HCT116 (cell line): ENCODE data around the gene URM1. TPM values are rescaled to one million over a fixed set of nuclear protein-coding genes. Genes with fewer than 3 reads are reported as not detected.

ENCODE experiments used
- ATAC-seq: fragments of 200-7000 bp; cut with Tn5 transposase; 2 replicates; pipeline ENCODE4 v1.9.1; 2020; ENCODE audit warnings: mild to moderate bottlenecking, moderate library complexity
- BruUV-seq: library from RNA; stranded (reverse); fragments of 400-500 nt; replicated peaks from 2 replicates; lab custom pipeline; 2021; lab: Mats Ljungman, UMichigan
- CTCF ChIA-PET: fragments of 300-600 bp; sonication (Branson Sonifier 250); formaldehyde crosslinking; loops from one replicate; lab custom pipeline; 2021; ENCODE audit warnings: antibody characterized with exemption; lab: Charles Lee
- POLR2A ChIA-PET: fragments of 300-600, 350-600 bp; sonication (Branson Sonifier 250); formaldehyde crosslinking; loops from one replicate; lab custom pipeline; 2021; ENCODE audit warnings: antibody characterized with exemption; lab: Charles Lee
- RAD21 ChIA-PET, 2 experiments: fragments of 300-600 bp; sonication (Branson Sonifier 250); formaldehyde crosslinking; loops; one replicate each; lab custom pipeline; 2023; ENCODE audit warnings: low total read pairs in 2 of 2; ENCODE audit not compliant: uncharacterized antibody in 2 of 2, unreplicated experiment in 2 of 2, low non-redundant PET in 1 of 2; lab: Charles Lee
- DNase-seq: peaks from one replicate; pipeline ENCODE4 v3.0.0-alpha.2; 2010; ENCODE audit warnings: low read depth, low spot score
- H2AFZ ChIP-seq: fragments of 200-600 bp; shearing (Covaris generic), sonication (generic); 2 replicates; pipeline ENCODE4 v1.6.1; 2017; ENCODE audit warnings: low read depth, mixed run types, mixed read lengths, antibody characterized with exemption, low read length; ENCODE audit not compliant: poor library complexity, severe bottlenecking
- H3K27ac ChIP-seq: 2 replicates; pipeline ENCODE4 v1.5.1; 2012; ENCODE audit warnings: low read depth, low read length
- H3K27me3 ChIP-seq: fragments of 200-600 bp; sonication (generic); 2 replicates; pipeline ENCODE4 v1.6.1; 2016; ENCODE audit warnings: mixed run types, low read length, mixed read lengths; ENCODE audit not compliant: insufficient read depth
- H3K36me3 ChIP-seq, 2 experiments: fragments of 200-500 bp in 1 of 2; fragments of 200-600 bp in 1 of 2; sonication (Bioruptor generic) in 1 of 2; sonication (generic) in 1 of 2; 2 replicates each; pipeline versions ENCODE4 v1.5.1 to v1.6.1; 2014 to 2016; ENCODE audit warnings: low read length in 2 of 2, inconsistent platforms in 1 of 2, mixed read lengths in 1 of 2, mixed run types in 1 of 2; ENCODE audit not compliant: insufficient read depth in 2 of 2, control insufficient read depth in 1 of 2
- H3K4me1 ChIP-seq, 2 experiments: fragments of 200-600 bp in 1 of 2; sonication (generic) in 1 of 2; 2 replicates each; pipeline versions ENCODE4 v1.5.1 to v1.6.1; 2012 to 2017; ENCODE audit warnings: low read length in 2 of 2, inconsistent platforms in 1 of 2, mild to moderate bottlenecking in 1 of 2, mixed read lengths in 1 of 2, mixed run types in 1 of 2, moderate library complexity in 1 of 2; ENCODE audit not compliant: insufficient read depth in 2 of 2, control insufficient read depth in 1 of 2
- H3K4me2 ChIP-seq: fragments of 200-600 bp; sonication (generic); 2 replicates; pipeline ENCODE4 v1.6.1; 2017; ENCODE audit warnings: mixed run types, low read length, mixed read lengths
- H3K4me3 ChIP-seq, 2 experiments: fragments of 200-600 bp in 1 of 2; sonication (generic) in 1 of 2; replicated peaks in 1 of 2; 2 replicates each; pipeline ENCODE4 v1.5.1; 2011 to 2016; ENCODE audit warnings: low read length in 2 of 2, control low read depth in 1 of 2, low read depth in 1 of 2, mild to moderate bottlenecking in 1 of 2, mixed read lengths in 1 of 2, mixed run types in 1 of 2
- H3K79me2 ChIP-seq: fragments of 200-600 bp; sonication (generic); 2 replicates; pipeline ENCODE4 v1.6.1; 2017; ENCODE audit warnings: mild to moderate bottlenecking, mixed run types, low read length, moderate library complexity, mixed read lengths; ENCODE audit not compliant: insufficient read depth
- H3K9ac ChIP-seq: fragments of 200-600 bp; sonication (generic); 2 replicates; pipeline ENCODE4 v1.6.1; 2016; ENCODE audit warnings: low read length, mixed read lengths
- H3K9me2 ChIP-seq: fragments of 200-600 bp; sonication (generic), shearing (Covaris generic); 2 replicates; pipeline ENCODE4 v1.6.1; 2017; ENCODE audit warnings: mixed run types, mild to moderate bottlenecking, moderate library complexity; ENCODE audit not compliant: insufficient read depth
- H3K9me3 ChIP-seq, 2 experiments: fragments of 200-500 bp in 1 of 2; fragments of 200-600 bp in 1 of 2; sonication (Bioruptor generic) in 1 of 2; sonication (generic) in 1 of 2; 2 replicates each; pipeline ENCODE4 v1.6.1; 2014 to 2017; ENCODE audit warnings: low read length in 2 of 2, mixed read lengths in 2 of 2, inconsistent platforms in 1 of 2, low read depth in 1 of 2, mild to moderate bottlenecking in 1 of 2, mixed run types in 1 of 2, moderate library complexity in 1 of 2; ENCODE audit not compliant: control insufficient read depth in 1 of 2, insufficient read depth in 1 of 2
- H4K20me1 ChIP-seq: fragments of 200-600 bp; sonication (generic), shearing (Covaris generic); 2 replicates; pipeline ENCODE4 v1.6.1; 2017; ENCODE audit warnings: mixed run types, mild to moderate bottlenecking, moderate library complexity; ENCODE audit not compliant: insufficient read depth
- ATF3 ChIP-seq: IDR thresholded peaks from 2 replicates; pipeline ENCODE4 v1.6.1; 2012
- CBX3 ChIP-seq: IDR thresholded peaks from 2 replicates; pipeline ENCODE4 v1.6.1; 2012; ENCODE audit warnings: low read depth
- CEBPB ChIP-seq: IDR thresholded peaks from 2 replicates; pipeline ENCODE4 v1.6.1; 2012; ENCODE audit warnings: low read depth
- EZH2phosphoT487 ChIP-seq: fragments of 200-600 bp; IDR thresholded peaks from 2 replicates; pipeline ENCODE4 v1.6.1; 2018; ENCODE audit warnings: antibody characterized with exemption, borderline replicate concordance
- JUND ChIP-seq: IDR thresholded peaks from 2 replicates; pipeline ENCODE4 v1.6.1; 2012
- POLR2A ChIP-seq: IDR thresholded peaks from 2 replicates; pipeline ENCODE4 v1.7.0; 2011; ENCODE audit warnings: borderline replicate concordance; ENCODE audit not compliant: insufficient read depth, insufficient read length; ENCODE audit errors: extremely low read depth
- POLR2AphosphoS5 ChIP-seq: IDR thresholded peaks from 2 replicates; pipeline ENCODE4 v1.6.1; 2011; ENCODE audit warnings: mild to moderate bottlenecking, low read depth, low read length, moderate library complexity
- RAD21 ChIP-seq: IDR thresholded peaks from 2 replicates; pipeline ENCODE4 v1.6.1; 2012; ENCODE audit warnings: low read depth, mild to moderate bottlenecking
- SIN3A ChIP-seq: IDR thresholded peaks from 2 replicates; pipeline ENCODE4 v1.6.1; 2012; ENCODE audit warnings: low read depth
- SP1 ChIP-seq: IDR thresholded peaks from 2 replicates; pipeline ENCODE4 v1.6.1; 2012; ENCODE audit warnings: low read depth
- TCF7L2 ChIP-seq: IDR thresholded peaks from 2 replicates; pipeline ENCODE4 v1.7.0; 2011; ENCODE audit warnings: borderline replicate concordance, inconsistent platforms; ENCODE audit not compliant: insufficient read depth, insufficient read length; ENCODE audit errors: extremely low read depth
- YY1 ChIP-seq: IDR thresholded peaks from 2 replicates; pipeline ENCODE4 v1.6.1; 2011; ENCODE audit warnings: low read length, low read depth, moderate library complexity, mild to moderate bottlenecking; ENCODE audit not compliant: insufficient replicate concordance; ENCODE audit errors: extremely low read depth
- ZFX ChIP-seq: fragments of 450-650 bp; IDR thresholded peaks from 2 replicates; pipeline ENCODE4 v1.6.1; 2017
- ZNF274 ChIP-seq: fragments of 200-500 bp; sonication (Bioruptor generic); IDR thresholded peaks from 2 replicates; pipeline ENCODE4 v1.6.1; 2014; ENCODE audit warnings: mild to moderate bottlenecking, low read depth, low read length, inconsistent platforms
- intact Hi-C: fragments of 100-400 bp; cut with micrococcal nuclease; formaldehyde crosslinking; loops from 2 replicates; pipeline ENCODE4 v1.10.0; 2022
- total RNA-seq: library from RNA; stranded (reverse); gene quantifications from one replicate; pipeline ENCODE4 v1.2.1, GENCODE V29; 2021; ENCODE audit not compliant: unreplicated experiment
- TF ChIP-seq, protein P1 (sequence below), 3 experiments: fragments of 200-600 bp in 1 of 3; sonication (generic) in 1 of 3; IDR thresholded peaks in 2 of 3; conservative IDR thresholded peaks in 1 of 3; 2 replicates each; pipeline ENCODE4 v1.5.1; 2012 to 2017; ENCODE audit warnings: low read depth in 2 of 3, low read length in 2 of 3, antibody characterized with exemption in 1 of 3, borderline replicate concordance in 1 of 3, control low read depth in 1 of 3, mild to moderate bottlenecking in 1 of 3, mixed read lengths in 1 of 3, mixed run types in 1 of 3, moderate library complexity in 1 of 3; ENCODE audit not compliant: insufficient read depth in 1 of 3

The URM1 gene
- total RNA-seq, 1 experiment from 2014 or later, result 51.6 TPM

DNA sequence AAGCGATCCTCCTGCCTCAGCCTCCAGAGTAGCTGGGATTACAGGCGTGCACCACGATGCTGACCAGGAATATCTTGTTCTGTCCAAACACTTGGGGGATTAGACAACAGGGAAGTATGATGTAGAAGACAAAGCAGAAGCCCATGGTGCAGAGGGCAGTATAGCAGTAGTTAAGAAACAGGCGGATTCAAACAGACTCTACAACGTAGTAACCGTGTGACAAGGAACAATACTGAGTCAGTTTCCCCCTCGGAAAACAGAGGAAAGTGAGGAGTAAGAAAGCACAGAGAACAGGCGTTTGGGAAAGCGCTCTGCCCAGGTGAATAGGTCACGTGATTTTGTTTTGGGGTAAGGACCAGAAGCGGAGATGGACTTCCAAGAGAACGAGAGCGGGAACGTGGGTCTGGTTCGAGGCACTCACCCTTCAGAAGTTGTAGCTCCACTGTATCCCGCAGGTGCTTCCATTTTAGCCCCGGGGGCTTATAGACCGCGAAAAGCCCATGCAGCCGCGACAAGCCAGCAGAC lies 49.2 kb upstream of the URM1 start:
- peak; percentile 82 for TF ChIP-seq POLR2A
- TF ChIP-seq ZNF274, result no peak
- TF ChIP-seq, protein P1, sequence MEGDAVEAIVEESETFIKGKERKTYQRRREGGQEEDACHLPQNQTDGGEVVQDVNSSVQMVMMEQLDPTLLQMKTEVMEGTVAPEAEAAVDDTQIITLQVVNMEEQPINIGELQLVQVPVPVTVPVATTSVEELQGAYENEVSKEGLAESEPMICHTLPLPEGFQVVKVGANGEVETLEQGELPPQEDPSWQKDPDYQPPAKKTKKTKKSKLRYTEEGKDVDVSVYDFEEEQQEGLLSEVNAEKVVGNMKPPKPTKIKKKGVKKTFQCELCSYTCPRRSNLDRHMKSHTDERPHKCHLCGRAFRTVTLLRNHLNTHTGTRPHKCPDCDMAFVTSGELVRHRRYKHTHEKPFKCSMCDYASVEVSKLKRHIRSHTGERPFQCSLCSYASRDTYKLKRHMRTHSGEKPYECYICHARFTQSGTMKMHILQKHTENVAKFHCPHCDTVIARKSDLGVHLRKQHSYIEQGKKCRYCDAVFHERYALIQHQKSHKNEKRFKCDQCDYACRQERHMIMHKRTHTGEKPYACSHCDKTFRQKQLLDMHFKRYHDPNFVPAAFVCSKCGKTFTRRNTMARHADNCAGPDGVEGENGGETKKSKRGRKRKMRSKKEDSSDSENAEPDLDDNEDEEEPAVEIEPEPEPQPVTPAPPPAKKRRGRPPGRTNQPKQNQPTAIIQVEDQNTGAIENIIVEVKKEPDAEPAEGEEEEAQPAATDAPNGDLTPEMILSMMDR (IDR thresholded peaks at IDR 0.05 in 2 of 3, conservative IDR thresholded peaks at IDR 0.05 in 1 of 3; ENCODE audit: borderline replicate concordance in 1 of 3, insufficient read depth in 1 of 3, low read depth in 2 of 3, low read length in 2 of 3), result no peak
- TSS peak; percentile 85 for BruUV-seq
- Histone ChIP-seq H3K79me2 (peaks cover 38% of the 10 kb centered on the region), H3K4me2 (peak overlapping the region; percentile 89), H3K9ac (peak overlapping the region; percentile 85), H3K36me3 (peaks cover 10 to 20% of the 10 kb centered on the region in 2 experiments; a peak in 3 of 4 replicates), H4K20me1 (no peaks in the 10 kb centered on the region), H3K27me3 (no peaks in the 10 kb centered on the region), H2AFZ (no peak overlapping the region), H3K27ac (peak overlapping the region; percentile 93), H3K4me1 (peaks cover 8 to 17% of the 10 kb centered on the region in 2 experiments), H3K9me2 (no peaks in the 10 kb centered on the region), H3K4me3 (peak overlapping the region; percentile 99 to 100), H3K9me3 (no peaks in the 10 kb centered on the region)
- ChIA-PET RAD21 (no interaction called here), CTCF (no interaction called here), POLR2A (interaction anchor here (0.6 to 1.1 kb wide), 2 partner anchors 15 to 33 kb away, joined by 5 read pairs; no protein-coding TSS in a partner anchor)
- ATAC-seq (peak; percentile 59), DNase-seq (no peak)
- intact Hi-C loops, result loop anchor here (1.0 to 2.0 kb wide), 2 partner anchors 15 to 19 kb away; no protein-coding TSS in a partner anchor

DNA sequence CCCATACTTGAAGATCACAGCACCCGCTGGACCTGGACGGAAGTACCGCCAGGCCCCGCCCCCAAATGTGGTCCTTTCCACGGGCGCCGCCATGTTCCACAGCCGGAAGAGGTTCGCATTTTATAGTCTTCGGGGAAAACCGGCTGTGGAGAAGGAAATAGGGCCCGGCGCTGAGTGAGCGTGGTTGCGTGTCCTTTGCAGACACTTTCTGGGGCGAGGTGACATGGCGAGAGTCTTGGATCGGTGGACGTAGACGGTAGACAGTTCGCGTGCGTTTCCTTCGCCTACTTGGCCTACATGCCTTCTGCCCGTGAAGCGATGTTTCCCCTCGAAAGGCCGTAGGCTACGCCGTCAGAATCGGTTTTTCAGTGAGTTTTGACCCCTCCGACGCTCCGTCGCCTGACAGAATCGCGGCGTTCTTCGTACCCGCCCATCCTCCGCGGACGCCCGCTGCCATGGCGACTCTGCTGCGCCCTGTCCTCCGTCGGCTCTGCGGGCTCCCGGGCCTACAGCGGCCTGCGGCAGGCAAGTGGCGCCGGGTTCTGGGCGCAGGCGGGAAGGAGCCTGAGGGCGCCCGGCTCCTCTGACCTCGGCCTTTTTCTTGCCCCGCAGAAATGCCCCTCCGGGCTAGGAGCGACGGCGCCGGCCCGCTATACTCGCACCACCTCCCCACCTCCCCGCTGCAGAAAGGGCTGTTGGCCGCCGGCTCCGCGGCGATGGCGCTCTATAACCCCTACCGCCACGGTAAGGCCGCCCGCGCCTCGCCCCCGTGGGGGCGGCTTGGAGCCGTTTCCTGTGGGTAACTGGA lies 48.6 kb upstream of the URM1 start, which contains the start of the genes COQ4 and TRUB2:
TSS of gene COQ4 (plus strand) at position 436 of the 808 bp plus-strand sequence. CDS start at position 456, 20 bp downstream.
TSS of gene TRUB2 (minus strand) at position 44 of the 808 bp plus-strand sequence. CDS start at position 5, 39 bp downstream.
- RAD21 ChIA-PET, result no interaction called here
- no peaks in the 10 kb centered on the region for H3K9me2 ChIP-seq
- peak within 1 kb of the TSS; percentile 85 for H3K9ac ChIP-seq
- intact Hi-C loops, result loop anchor here (1.0 to 2.0 kb wide), 2 partner anchors 16 to 19 kb away; no protein-coding TSS in a partner anchor
- CTCF ChIA-PET, result no interaction called here
- peak within 1 kb of the TSS; percentile 89 for H3K4me2 ChIP-seq
- H4K20me1 ChIP-seq, result no peaks in the 10 kb centered on the region
- ATAC-seq (peak; percentile 86), DNase-seq (peak; percentile 92)
- BruUV-seq, result no TSS peak
- H3K9me3 ChIP-seq, result no peaks in the 10 kb centered on the region
- peak within 1 kb of the TSS; percentile 99 to 100 for H3K4me3 ChIP-seq
- H3K36me3 ChIP-seq, result peaks cover 6 to 18% of the 10 kb centered on the region in 2 experiments; a peak in 3 of 4 replicates
- POLR2A ChIA-PET, result interaction anchor here (1.1 kb wide), 1 partner anchor 15 kb away, joined by 5 read pairs; no protein-coding TSS in a partner anchor
- peaks cover 8 to 19% of the 10 kb centered on the region in 2 experiments for H3K4me1 ChIP-seq
- H3K79me2 ChIP-seq, result peaks cover 38% of the 10 kb centered on the region
- peak within 1 kb of the TSS; percentile 93 for H3K27ac ChIP-seq
- H3K27me3 ChIP-seq, result no peaks in the 10 kb centered on the region
- H2AFZ ChIP-seq, result peak within 1 kb of the TSS; percentile 13
- peak; percentile 89 for TF ChIP-seq TCF7L2
- no peak for TF ChIP-seq SP1
- no peak for TF ChIP-seq RAD21
- TF ChIP-seq CBX3, result no peak
- TF ChIP-seq ATF3, result no peak
- no peak for TF ChIP-seq CEBPB
- TF ChIP-seq SIN3A, result no peak
- TF ChIP-seq ZFX, result peak; percentile 87; the same call in 1 of the 2 replicates
- peak; percentile 81 for TF ChIP-seq POLR2AphosphoS5
- TF ChIP-seq JUND, result no peak
- TF ChIP-seq EZH2phosphoT487, result no peak
- TF ChIP-seq YY1, result peak; percentile 99
